CD4-positive, CD25-positive, alpha-beta regulatory T cell (primary cell): Measurements from ENCODE around the gene SMU1. TPM values are rescaled to one million over a fixed set of nuclear protein-coding genes. Genes with fewer than 3 reads are reported as not detected.

Experiments
- ATAC-seq, 2 donors: fragments of 150-1000 bp; cut with Tn5 transposase; one replicate each; pipeline ENCODE4 v1.10.0; 2021; ENCODE audit warnings: low read depth in 2 of 2, moderate number of reproducible peaks in 2 of 2, moderate library complexity in 1 of 2
- DNase-seq, 3 donors: peaks; one replicate each; pipeline versions ENCODE4 v3.0.0 to v3.0.0-alpha.2; 2012 to 2022; ENCODE audit warnings: mixed read lengths in 1 of 3
- H3K27ac ChIP-seq: one replicate; pipeline ENCODE4 v1.7.0; 2013; ENCODE audit warnings: mild to moderate bottlenecking, low read length; ENCODE audit not compliant: insufficient read depth, poor library complexity, severe bottlenecking
- H3K27me3 ChIP-seq: one replicate; pipeline ENCODE4 v1.7.0; 2013; ENCODE audit warnings: low read length; ENCODE audit not compliant: control insufficient read depth, insufficient read depth
- H3K36me3 ChIP-seq: one replicate; pipeline ENCODE4 v1.7.0; 2013; ENCODE audit warnings: mild to moderate bottlenecking, low read length, moderate library complexity; ENCODE audit not compliant: control insufficient read depth, insufficient read depth
- H3K4me1 ChIP-seq: 2 replicates; pipeline ENCODE4 v1.7.0; 2013; ENCODE audit warnings: mild to moderate bottlenecking, low read length; ENCODE audit not compliant: insufficient read depth, control insufficient read depth, poor library complexity, severe bottlenecking
- H3K4me3 ChIP-seq: one replicate; pipeline ENCODE4 v1.7.0; 2013; ENCODE audit warnings: low read depth, mild to moderate bottlenecking, low read length, moderate library complexity
- H3K9me3 ChIP-seq, 2 experiments: 1 replicate in 1 of 2; 2 replicates in 1 of 2; pipeline ENCODE4 v1.7.0; 2013; ENCODE audit warnings: low read length in 2 of 2, mild to moderate bottlenecking in 1 of 2, moderate library complexity in 1 of 2; ENCODE audit not compliant: control insufficient read depth in 2 of 2
- H3K27ac Mint-ChIP-seq, 3 donors: one replicate each; pipeline ENCODE4 v1.8.0; 2020 to 2022; ENCODE audit warnings: mild to moderate bottlenecking in 3 of 3, mixed read lengths in 3 of 3, moderate library complexity in 2 of 3
- H3K27me3 Mint-ChIP-seq: one replicate; pipeline ENCODE4 v1.8.0; 2022; ENCODE audit warnings: mild to moderate bottlenecking, mixed read lengths
- H3K36me3 Mint-ChIP-seq: one replicate; pipeline ENCODE4 v1.8.0; 2020; ENCODE audit warnings: mixed read lengths
- H3K4me1 Mint-ChIP-seq, 4 donors: one replicate each; pipeline ENCODE4 v1.8.0; 2020 to 2022; ENCODE audit warnings: mixed read lengths in 4 of 4, mild to moderate bottlenecking in 1 of 4
- H3K4me3 Mint-ChIP-seq, 4 donors: one replicate each; pipeline ENCODE4 v1.8.0; 2020 to 2022; ENCODE audit warnings: mild to moderate bottlenecking in 4 of 4, mixed read lengths in 4 of 4, moderate library complexity in 3 of 4
- H3K9me3 Mint-ChIP-seq, 7 donors: one replicate each; pipeline ENCODE4 v1.8.0; 2020 to 2022; ENCODE audit warnings: mixed read lengths in 7 of 7, mild to moderate bottlenecking in 3 of 7, moderate library complexity in 2 of 7
- polyA plus RNA-seq, 4 donors: library from polyadenylated mRNA; unstranded; fragments of 300-500 nt; fragmentation: Illumina TruSeq; gene quantifications; one replicate each; pipeline ENCODE4 v1.2.3, GENCODE V29; 2021
- total RNA-seq: library from RNA; stranded (reverse); gene quantifications from one replicate; pipeline ENCODE4 v1.2.3, GENCODE V29; 2022

SMU1 gene
- total and polyA plus RNA-seq, 5 donors from 2014 or later, result 22.7 to 27.9 (median 24.5) TPM

DNA sequence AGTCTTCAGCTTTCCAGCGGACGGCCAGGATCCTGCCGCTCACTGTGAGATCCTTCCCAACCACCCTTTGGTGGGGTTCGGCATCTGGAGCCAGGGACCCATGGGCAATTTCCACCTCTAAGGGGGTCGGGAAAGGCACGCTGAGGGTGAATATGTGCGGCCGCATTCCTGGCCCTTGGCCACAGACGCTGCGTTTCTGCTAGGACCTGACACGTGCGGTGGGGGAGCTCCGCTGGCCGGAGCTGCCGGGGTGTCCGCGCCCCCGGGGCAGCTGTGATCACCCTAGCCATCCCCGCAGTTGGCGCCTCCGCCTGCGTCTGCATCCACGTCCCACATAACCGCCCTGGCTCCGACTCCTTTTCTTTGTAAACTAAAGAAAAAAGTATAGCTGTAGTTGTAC is 56.7 kb downstream of the SMU1 start:
- H3K4me3 Mint-ChIP-seq, result peak overlapping the region in 2 of 4 donors; percentile 1 to 19
- peaks cover 19 to 44% (median 30%) of the 10 kb centered on the region in 4 donors for H3K4me1 Mint-ChIP-seq
- DNase-seq (no peak), ATAC-seq (no peak)
- no peaks in the 10 kb centered on the region for H3K36me3 ChIP-seq
- no peaks in the 10 kb centered on the region for H3K9me3 Mint-ChIP-seq
- H3K27me3 ChIP-seq, result no peaks in the 10 kb centered on the region
- H3K27ac ChIP-seq, result no peak overlapping the region
- peaks cover 12% of the 10 kb centered on the region for H3K4me1 ChIP-seq
- peaks cover 10% of the 10 kb centered on the region for H3K36me3 Mint-ChIP-seq
- H3K9me3 ChIP-seq, result no peaks in the 10 kb centered on the region
- H3K4me3 ChIP-seq, result no peak overlapping the region
- no peaks in the 10 kb centered on the region for H3K27me3 Mint-ChIP-seq
- H3K27ac Mint-ChIP-seq, result peak overlapping the region in 1 of 3 donors; percentile 54

DNA sequence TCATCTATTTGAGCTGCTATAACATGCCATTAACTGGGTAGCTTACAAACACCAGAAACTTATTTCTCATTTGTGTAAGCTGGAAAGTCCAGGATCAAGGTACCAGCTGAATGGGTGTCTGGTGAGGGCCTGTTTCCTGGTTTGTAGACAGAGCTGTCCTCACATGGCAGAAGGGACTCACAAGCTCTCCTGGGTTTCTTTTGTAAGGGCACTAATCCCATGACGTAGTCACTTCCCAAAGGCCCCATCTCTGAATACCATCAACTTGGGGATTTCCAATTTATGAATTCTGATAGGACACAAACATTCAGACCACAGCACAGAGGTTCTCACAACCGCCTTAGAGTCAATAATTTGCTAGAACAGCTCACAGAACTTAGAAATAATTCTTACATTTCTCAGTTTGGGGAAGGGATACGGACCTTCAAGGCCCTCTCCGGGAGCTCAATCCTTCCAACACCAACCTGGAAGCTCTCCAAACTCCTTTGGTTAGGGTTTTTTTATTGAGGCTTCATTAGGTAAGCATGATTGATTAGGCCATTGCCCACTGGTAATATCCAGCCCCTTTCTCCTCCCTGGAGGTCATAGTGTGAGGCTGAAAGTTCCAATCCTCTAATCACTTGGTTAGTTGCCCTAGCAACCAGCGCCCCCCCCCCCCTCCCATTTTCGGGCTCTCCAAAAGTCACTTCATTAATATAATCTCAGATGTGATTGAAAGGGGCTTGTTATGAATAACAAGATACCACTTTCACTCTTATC is 59.0 kb downstream of the SMU1 start:
- no peak overlapping the region for H3K4me3 Mint-ChIP-seq
- DNase-seq (no peak), ATAC-seq (no peak)
- H3K4me1 Mint-ChIP-seq, result peaks cover 9 to 23% (median 16%) of the 10 kb centered on the region in 4 donors
- no peaks in the 10 kb centered on the region for H3K9me3 ChIP-seq
- H3K27ac ChIP-seq, result no peak overlapping the region
- H3K4me3 ChIP-seq, result no peak overlapping the region
- no peak overlapping the region for H3K27ac Mint-ChIP-seq
- no peaks in the 10 kb centered on the region for H3K27me3 ChIP-seq
- H3K9me3 Mint-ChIP-seq, result no peaks in the 10 kb centered on the region
- H3K4me1 ChIP-seq, result no peaks in the 10 kb centered on the region
- peaks cover 10% of the 10 kb centered on the region for H3K36me3 Mint-ChIP-seq
- H3K27me3 Mint-ChIP-seq, result no peaks in the 10 kb centered on the region
- no peaks in the 10 kb centered on the region for H3K36me3 ChIP-seq

DNA sequence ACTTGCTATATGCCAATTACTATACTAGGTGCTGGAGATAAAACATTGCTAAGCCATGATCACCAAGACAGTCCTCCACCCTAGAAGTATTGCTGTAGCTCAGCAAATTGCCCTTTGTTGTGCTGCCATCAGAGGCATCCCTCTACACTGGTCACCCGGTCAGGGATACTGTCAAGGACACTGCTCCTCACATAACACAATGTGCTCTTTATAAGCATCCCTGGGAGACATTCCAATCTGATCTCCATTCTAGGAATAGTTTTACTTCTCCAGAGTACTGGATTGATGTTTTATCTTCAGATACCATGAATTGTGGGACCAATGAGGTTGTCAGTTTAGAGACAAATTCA is 61.8 kb downstream of the SMU1 start:
- DNase-seq, result no peak
- no peak for ATAC-seq
- H3K4me3 ChIP-seq, result no peak overlapping the region
- Mint-ChIP-seq H3K4me1 (peaks cover 0 to 9% (median 4%) of the 10 kb centered on the region in 4 donors), H3K36me3 (no peaks in the 10 kb centered on the region), H3K9me3 (no peaks in the 10 kb centered on the region), H3K4me3 (no peak overlapping the region), H3K27me3 (no peaks in the 10 kb centered on the region), H3K27ac (no peak overlapping the region)
- no peaks in the 10 kb centered on the region for H3K27me3 ChIP-seq
- H3K9me3 ChIP-seq, result no peaks in the 10 kb centered on the region
- H3K27ac ChIP-seq, result no peak overlapping the region
- H3K36me3 ChIP-seq, result no peaks in the 10 kb centered on the region
- H3K4me1 ChIP-seq, result no peaks in the 10 kb centered on the region

DNA sequence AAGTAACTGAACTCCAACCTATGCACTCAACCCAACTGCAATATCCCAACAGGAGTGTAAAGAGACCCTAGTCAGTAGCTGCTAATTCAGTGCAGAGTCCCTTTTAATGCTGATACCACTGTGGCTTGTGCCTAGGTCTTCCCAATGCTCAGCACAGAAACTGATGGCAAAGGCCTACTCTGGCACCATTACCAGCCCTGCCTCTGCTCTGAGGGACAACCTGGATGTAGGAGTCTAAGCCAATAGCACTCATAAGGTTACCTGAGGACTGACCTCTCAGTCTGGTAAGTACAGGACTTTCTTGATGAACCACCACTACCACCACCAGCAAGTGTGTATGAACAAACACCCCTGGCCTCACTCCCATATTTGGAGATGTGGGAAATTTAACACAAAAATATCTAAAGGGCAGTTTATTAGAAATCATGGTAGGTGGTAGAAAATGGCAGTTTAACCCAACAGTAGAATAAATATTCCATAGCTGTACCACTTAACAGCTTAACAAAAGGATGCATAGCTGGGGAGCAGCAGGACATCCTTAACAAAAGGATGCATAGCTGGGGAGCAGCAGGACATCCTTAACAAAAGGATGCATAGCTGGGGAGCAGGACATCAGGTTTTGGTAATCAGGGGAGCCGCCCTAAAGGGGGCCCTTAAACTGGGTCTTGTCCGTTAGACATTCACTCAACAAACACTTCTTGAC is 62.4 kb downstream of the SMU1 start:
- Mint-ChIP-seq H3K27ac (peak overlapping the region in 1 of 3 donors; percentile 11), H3K27me3 (no peaks in the 10 kb centered on the region), H3K4me3 (no peak overlapping the region), H3K9me3 (no peaks in the 10 kb centered on the region), H3K4me1 (peaks cover 0 to 9% (median 4%) of the 10 kb centered on the region in 4 donors), H3K36me3 (no peaks in the 10 kb centered on the region)
- Histone ChIP-seq H3K4me1 (no peaks in the 10 kb centered on the region), H3K27me3 (no peaks in the 10 kb centered on the region), H3K4me3 (no peak overlapping the region), H3K36me3 (no peaks in the 10 kb centered on the region), H3K9me3 (no peaks in the 10 kb centered on the region), H3K27ac (no peak overlapping the region)
- no peak for ATAC-seq
- DNase-seq, result no peak

DNA sequence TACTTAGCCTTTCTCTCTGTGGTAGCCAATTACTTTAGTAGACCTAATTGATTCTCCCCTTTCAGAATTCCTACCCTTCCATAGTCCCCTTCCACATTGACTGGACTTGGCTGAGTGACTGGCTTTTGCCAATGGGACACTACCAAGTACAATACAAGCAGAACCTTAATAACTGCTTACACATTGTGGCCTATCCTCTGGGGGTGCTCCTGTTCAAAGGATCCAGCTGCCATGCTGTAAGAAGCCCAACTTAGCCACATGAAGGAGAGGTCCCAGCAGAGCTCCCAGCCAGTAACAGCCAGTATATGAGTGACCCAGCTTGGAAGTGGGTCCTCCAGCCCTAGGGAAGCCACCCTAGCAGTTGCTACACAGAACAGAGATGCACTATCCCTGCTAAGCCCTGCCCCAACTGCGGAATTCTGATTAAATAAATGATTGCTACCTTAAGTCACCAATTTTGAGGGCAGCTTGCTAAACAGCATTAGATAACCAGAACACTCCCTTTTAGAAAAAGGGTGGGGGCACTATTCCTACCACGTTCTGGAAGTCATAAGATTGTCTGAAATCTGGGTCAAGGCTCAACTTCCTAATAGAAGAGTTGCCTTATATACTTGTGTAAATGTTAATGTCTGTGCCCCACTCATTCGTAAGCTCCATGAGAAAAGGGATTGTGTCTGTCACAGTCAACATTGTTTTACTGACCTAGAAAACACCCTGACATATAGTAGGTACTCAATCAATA is 64.0 kb downstream of the SMU1 start:
- Histone ChIP-seq H3K27me3 (no peaks in the 10 kb centered on the region), H3K27ac (no peak overlapping the region), H3K9me3 (no peaks in the 10 kb centered on the region), H3K36me3 (no peaks in the 10 kb centered on the region), H3K4me3 (no peak overlapping the region), H3K4me1 (no peaks in the 10 kb centered on the region)
- Mint-ChIP-seq H3K9me3 (no peaks in the 10 kb centered on the region), H3K4me3 (no peak overlapping the region), H3K36me3 (no peaks in the 10 kb centered on the region), H3K27me3 (no peaks in the 10 kb centered on the region), H3K4me1 (peaks cover 0 to 9% (median 5%) of the 10 kb centered on the region in 4 donors), H3K27ac (no peak overlapping the region)
- DNase-seq (no peak), ATAC-seq (no peak)

DNA sequence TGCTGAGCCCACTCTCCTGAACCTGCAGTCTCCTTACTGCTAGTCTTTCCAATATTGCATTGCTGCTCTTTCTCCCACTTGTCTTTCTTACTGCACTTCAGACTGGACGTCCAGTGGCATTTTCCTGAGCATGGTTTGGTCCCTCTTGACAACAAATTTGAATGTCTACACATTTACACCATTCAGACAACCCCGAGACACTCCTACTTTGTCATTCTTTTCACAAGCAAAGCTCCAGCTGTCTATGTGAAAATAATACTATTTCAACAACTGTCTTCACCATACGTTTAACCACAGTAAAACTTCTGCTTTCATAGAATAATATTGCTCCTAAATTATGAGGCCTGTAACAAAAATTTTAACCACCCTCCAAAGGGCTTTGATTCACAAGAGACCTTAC is 64.6 kb downstream of the SMU1 start:
- no peaks in the 10 kb centered on the region for H3K9me3 ChIP-seq
- no peak overlapping the region for H3K27ac Mint-ChIP-seq
- ATAC-seq (no peak), DNase-seq (no peak)
- no peaks in the 10 kb centered on the region for H3K36me3 ChIP-seq
- no peaks in the 10 kb centered on the region for H3K9me3 Mint-ChIP-seq
- no peaks in the 10 kb centered on the region for H3K27me3 Mint-ChIP-seq
- H3K4me3 Mint-ChIP-seq, result no peak overlapping the region
- no peaks in the 10 kb centered on the region for H3K4me1 ChIP-seq
- no peak overlapping the region for H3K27ac ChIP-seq
- no peaks in the 10 kb centered on the region for H3K36me3 Mint-ChIP-seq
- H3K27me3 ChIP-seq, result no peaks in the 10 kb centered on the region
- H3K4me3 ChIP-seq, result no peak overlapping the region
- peaks cover 0 to 12% (median 5%) of the 10 kb centered on the region in 4 donors for H3K4me1 Mint-ChIP-seq

DNA sequence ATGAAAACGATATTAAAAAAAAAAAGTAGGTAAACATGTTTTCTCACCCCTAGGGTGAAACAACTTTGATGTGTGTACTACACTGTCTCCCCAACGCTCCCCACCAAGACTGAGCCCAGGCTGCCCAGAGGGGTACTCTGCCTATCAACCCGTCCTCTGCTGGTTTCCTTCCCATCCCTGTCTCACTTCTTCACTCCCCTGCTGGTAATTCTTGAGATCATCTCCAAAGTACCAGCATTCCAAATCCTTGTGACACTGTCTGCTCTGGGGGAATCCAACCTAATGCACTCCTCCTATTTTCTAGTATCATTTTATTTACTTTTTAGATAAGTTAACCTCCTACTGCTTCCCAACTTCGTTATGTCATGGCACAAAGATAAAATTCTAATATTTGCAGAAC is 68.7 kb downstream of the SMU1 start:
- Histone ChIP-seq H3K27me3 (no peaks in the 10 kb centered on the region), H3K9me3 (no peaks in the 10 kb centered on the region), H3K27ac (no peak overlapping the region), H3K4me3 (no peak overlapping the region), H3K36me3 (no peaks in the 10 kb centered on the region), H3K4me1 (no peaks in the 10 kb centered on the region)
- no peaks in the 10 kb centered on the region for H3K27me3 Mint-ChIP-seq
- no peaks in the 10 kb centered on the region for H3K36me3 Mint-ChIP-seq
- H3K9me3 Mint-ChIP-seq, result no peaks in the 10 kb centered on the region
- DNase-seq (no peak), ATAC-seq (no peak)
- H3K4me1 Mint-ChIP-seq, result peaks cover 0 to 7% (median 3%) of the 10 kb centered on the region in 4 donors
- H3K27ac Mint-ChIP-seq, result no peak overlapping the region
- no peak overlapping the region for H3K4me3 Mint-ChIP-seq
